ENCODE data around the gene DLK1.

Gene DLK1

DNA sequence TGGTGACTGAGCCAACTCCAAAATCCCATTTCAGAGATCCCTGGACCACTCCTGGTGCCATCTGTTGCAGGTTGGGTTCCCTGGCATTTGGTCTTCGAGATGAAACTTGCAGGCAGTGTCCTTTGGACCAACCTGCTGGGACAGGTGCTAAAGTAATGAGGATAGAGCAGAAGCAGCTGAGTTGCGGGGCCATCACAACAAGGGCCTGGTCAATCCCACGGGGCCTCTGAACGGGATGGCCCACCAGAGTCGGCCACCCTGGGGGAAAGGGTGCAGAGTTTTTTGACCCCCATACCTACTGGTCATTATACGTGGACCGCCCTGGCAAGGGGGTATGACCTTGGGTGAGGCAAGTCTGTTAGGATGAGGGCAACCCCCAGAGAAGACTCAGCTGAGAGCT is 39.3 kb downstream of the DLK1 start:
- no peak for DNase-seq

DNA sequence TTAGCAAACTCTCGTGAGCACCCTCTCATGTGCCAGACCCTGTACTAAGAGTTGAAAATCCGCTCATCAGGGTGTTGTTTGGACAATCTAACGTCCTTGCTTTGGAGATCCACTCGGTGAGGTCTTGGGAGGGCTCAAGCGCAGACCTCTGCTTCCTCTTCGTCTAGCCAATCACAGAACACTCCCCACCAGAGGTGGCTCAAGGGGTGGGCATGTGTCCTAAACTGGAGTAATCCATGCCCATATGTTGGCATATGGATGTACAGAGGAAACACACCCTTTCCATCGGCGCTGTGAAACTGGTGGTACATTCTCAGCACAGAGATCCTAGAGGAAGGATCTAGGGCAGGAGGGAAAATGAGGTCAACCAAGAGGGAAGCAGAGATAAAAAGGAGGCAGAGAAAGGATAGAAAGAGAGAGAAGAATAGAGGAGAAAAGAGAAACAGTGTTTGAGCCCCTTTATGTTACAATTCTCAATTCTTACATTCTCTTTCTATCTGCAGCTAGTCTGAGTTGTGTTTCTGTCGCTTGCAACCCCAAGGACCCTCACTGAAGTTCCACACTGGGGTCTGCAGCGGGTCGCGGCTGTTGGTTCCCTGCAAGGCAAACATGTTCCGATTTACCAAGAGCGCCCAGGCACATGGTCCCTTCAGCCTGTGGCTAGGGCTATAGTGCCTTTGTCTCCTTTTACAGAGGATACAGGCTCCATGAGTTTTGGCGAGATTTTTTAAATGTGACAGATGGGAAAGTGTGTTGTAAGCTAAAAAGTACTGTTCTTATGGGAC is 40.5 kb downstream of the DLK1 start:
- no peak for DNase-seq

DNA sequence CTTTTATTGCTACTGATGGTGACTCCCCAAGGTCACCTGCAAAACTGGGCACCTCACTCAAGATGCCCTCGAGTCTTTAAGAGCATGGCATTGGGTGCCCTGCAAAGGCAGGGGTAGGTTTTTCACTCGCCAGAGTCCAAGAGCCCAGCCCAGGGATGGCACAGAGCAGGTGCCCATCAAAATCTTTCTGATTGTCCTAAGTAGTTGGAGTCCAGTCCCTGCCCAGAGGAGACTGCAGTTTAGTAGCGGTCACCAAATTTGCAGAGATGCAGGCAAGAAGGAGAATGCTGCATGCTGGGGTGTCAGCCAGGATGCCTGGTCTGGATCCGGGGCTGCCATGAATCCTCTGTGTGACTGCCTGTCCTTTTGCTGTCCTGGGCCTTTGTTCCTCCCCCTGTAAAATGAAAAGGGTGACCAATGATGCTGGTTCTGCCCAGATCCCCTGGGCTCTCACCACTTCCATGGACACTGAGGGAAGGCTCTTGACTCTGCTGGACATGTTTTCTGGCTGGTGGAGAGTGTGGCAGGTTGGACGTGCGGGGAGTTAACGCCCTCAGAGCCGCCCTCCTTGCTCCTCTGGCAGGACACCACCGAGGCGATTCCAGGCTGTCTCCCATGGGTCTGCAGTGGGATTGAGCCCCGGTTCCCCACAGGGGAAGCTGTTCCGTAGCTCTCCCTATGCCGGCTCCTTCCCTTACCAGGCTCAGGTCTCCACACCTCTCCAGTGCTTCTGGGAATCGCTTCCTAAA is 41.3 kb downstream of the DLK1 start:
- DNase-seq: no peak

DNA sequence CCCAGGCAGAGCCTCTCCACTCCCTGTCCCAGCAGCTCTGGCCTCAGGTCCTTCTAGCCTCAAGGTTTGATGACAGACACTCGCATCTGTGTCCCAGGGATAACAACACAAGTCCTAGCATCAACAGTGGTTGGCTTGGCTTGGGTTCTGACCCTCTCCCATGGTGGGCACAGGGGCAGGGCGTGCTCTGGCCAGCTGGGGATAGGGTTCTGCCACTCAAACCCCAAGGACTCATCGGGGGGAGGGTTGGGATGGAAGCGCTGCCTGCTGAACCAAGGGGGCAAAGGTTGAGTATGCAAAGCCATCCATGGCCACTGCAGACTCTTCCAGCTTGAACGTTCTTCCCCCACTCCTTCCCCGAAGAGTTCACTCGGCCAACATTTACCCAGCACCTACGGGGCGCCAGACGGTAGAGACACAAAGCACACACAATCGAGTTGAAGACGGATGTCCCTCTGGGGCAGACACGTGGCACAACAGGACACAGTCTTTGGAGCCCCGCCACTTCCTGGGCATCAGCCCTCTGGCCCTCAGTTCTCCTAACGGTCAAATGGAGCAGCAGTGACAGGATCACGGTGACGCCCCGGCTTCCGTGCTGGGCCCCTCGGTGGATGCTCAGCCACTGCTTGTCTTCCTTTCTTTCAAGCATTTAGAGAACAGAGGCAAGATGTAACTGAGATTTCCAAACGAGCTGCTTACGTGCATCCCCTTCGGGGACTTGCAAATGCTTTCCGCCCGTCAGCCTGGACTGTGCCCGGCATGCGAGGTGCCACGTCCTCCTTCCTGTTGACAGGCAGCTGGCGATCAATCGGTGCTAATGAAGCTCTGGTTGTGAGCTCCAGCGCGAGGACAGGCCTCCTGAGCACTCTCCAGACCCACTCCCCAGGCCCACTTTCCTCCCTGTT is 42.6 kb downstream of the DLK1 start:
- DNase-seq: no peak

DNA sequence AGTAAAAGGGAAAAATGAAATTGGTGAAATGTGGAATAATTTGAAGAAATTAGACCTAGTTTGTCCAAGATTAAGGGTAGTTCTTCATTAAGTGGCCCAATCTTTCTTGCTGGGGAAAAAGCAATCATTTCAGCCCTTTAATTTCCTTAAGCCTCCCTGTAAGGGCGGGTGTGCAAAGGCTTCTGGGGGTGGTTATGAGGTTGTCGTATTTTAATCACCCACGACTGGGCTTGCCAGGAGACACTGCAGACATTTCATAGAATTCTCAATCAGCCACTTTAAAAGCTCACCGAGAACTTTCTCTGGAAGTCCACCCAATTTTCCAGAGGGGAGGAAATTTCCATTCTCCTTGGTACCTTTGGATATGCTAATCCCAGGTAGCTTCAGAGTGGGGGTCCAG is 43.4 kb downstream of the DLK1 start:
- no peak for DNase-seq

DNA sequence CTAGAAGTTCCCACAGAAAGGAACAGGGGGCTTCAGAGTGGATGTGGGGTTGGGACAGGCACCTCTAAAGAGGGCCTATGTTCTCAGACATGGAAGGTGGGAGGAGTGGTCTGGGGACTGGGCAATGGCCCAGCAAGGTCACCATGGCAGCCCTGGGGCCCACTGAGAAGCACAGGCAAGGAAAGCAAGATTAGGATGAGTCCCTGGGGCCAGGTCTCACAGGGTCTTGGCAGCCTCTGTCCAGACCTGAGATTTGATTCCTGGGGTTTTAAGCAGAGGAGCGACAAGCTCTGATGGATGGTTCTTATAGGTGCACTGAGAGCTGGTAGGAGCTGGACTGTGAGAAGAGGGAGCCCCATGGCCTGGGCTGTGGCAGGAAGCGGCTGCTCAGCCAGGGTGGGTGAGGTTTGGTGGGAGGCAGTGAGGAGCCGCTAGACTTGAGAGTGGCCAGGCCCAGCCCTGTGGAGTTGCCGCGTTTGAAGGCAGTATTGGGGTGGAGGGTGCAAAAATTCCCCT is 44.0 kb downstream of the DLK1 start:
- DNase-seq: no peak

DNA sequence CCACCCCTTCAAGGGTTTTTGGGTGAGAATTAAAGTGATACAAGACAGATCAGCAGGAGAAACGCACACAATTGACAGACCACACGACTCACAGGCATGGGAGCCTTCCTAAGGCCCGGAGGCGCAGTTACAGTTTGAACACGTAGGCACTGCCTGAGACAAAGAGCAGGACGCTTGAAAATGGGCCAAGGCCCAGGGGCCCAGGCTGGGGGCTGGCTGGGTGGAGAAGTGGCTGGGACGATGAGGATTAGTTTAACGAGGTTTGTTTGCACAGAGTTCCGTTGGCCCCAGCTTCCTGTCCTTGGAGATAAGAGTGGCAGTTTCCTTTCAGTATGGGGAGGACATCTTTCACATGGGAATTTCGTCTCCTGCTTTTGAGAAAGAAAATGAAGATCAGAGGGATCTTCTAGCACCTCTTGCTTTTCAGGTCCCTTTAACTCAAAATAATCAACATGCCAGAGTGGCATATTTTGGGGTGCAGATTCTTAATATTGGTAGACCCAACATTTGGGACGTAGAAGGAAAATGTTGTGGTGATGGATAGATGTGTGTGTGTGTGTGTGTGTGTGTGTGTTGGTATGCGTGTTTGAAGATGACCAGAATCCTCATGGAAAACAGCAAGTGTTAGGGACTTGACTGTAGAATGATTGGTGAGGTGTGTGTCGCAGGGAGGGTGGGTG is 44.6 kb downstream of the DLK1 start:
- DNase-seq: no peak

DNA sequence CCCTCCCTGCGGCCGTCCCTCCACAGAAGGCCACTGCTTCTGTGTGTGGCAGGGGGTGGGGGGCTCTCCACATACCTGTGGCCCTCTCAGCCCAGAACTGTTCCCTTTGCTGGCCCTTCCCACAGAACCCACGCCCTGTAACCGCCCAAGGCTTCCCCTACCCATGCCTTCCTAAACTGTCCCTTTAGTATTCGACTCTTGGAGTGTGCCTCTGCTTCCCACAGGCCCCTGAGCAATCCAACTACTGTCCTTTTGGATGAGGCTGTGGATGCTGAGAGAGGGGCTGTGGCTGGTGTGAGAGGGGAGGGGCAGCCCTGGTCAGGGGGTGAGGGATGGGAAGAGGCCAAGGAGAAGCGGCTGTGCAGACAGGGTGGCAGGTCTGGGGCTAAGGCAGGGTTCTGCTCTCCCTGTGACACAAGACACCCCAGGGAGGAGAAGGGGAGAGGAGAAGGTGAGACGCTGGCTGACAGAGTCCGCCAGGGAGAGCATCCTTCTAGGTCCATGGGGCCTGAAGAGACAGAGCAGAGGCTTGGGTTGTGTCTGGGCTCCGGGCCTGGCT is 46.0 kb downstream of the DLK1 start:
- DNase-seq: no peak

DNA sequence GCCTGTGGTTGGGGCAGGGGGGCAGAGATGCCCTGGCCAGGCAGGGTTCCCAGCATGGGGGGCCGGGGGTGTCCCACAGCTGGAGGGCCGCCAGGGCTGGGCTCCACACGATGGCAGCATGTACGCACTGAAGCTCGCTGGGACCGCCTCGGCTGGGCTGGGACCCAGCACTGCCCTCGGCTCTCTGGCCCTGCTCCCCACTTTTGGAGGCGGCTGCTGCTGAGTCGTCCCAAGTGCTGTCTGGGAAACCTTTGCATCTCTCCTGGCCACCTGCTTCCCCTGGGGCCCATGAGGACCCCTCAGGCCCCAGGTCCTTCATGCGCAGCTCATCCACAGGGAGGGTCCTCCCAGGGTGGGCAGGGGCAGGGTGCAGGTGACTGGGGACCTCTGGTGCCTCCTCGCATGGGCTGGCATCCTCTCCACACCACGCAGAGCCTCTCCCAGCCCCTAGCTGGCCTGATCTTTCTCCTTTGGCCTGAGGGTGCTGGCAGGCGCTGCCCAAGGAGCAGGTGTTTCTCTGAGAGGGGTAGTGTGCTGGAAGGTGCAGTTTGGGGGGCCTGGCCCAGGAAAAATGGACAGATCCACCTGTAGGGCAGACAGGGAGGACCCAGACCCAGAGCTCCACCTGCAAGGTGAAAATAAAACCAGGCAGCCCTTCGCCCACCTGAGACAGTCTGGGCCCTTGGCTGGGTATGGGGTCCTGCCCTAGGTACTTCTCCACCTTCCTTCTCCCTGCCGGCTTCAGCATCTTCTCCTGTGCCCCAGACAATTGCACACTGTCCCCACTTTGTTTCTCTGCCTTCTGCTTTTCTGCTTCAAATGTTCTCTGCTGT is 46.9 kb downstream of the DLK1 start:
- no peak for DNase-seq

DNA sequence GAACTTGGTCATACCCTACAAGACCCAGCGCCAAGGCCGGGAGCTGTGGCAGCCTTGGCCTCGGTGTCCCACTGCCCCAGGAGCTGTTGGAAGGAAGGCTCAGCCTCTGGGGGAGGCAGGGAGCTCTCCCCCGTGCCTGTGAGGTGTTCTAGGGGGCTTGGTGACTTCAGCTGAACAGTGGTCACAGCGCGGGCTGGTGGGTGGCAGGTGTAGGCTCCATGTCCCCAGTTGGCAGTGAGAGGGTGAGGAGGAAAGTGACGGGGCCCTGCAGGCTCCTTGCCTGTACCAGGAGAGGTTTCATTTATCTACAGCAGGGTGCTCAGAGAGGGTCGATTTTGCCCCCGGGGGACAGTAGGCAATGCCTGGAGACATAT is 47.5 kb downstream of the DLK1 start:
- DNase-seq: no peak

DNA sequence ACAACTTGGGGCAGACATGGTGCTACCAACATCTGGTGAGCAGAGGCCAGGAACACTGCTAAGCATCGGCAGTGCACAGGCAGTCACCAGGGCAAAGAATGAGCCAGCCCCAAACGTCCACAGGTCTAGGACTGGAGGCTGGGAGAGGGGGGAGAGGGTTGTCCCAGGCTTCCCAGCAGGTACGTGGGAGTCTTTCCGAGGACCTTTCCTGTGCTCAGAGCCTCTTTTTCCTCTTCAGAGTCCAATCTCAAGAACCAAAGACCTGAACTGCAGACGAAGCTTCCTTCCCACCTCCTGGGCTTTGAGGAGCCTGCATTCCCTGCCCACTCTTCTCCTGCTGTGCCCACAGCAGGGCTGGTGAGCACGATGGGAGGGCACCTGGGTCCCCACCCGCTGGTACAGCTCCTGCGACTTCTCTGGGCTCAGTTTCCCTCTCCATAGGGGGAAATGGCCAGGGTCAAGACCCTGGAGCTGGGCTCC is 48.7 kb downstream of the DLK1 start:
- DNase-seq: no peak

DNA sequence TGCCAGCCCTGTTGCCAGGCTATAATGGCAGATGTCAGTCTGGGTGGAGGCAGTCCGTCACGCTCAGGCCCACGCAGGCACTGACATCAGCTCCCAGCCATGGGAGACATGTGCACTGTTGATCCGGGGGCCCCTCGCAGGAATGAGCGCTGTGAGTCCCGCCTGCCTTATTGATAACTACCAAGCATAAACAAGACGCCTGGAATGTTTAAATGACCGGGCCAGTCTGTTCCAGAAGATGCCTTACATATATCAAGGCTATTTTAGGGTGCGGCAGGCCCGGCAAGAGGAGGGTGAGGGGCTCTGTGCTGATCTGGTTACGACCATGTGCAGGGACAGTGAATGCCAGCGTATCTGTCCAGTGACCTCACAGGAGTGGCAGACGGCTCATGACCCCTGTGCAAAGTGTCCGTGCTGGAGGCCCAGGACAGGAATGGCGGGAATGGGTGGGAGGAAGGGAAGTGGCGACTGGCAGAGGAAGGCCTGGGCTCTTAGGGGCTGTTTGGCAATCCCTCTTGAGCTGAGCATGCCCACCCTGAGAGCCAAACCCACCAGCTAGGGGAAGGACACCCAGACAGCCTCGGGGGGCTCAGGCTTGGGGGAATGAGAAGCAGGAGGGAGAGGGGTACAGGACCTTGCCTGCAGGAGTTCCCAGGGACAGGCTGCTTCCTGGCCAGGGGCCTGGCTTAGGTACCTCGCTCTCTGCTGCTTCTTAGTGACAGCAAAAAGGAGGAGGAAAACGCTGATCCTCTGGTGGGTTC is 49.3 kb downstream of the DLK1 start:
- DNase-seq: no peak

DNA sequence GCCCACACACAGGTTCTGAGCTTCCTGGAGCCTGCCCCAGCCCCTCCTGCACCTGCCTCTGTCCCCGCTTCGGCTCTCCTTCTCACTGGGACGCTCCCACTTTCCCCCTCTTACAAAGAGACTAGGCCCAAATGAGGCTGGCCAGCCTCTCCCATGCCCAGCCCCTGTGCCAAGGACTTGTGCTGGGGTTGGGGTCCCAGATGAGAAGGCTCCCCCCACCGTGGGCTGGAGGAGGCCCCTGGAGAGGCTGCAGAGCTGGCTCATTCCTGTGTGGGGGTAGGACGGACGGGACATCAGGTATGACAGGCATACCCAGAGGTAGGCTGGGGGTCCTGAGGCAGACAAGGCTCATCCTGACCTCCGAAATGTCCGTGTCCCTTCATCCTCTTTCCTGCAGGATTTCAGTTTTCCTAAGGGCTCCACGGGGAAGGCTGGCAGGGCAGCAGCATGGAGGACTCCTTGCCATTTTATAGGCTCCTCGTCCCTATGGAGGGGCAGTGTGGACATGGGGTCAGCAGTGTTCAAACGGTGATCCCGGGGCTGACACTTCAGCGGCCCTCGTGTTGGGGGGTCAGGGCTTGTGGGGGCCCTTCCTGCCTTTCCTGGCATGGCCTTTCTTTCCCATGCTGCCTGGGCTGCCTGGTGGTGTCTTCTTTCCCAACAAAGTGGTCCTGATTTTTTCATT is 50.1 kb downstream of the DLK1 start:
- no peak for DNase-seq

DNA sequence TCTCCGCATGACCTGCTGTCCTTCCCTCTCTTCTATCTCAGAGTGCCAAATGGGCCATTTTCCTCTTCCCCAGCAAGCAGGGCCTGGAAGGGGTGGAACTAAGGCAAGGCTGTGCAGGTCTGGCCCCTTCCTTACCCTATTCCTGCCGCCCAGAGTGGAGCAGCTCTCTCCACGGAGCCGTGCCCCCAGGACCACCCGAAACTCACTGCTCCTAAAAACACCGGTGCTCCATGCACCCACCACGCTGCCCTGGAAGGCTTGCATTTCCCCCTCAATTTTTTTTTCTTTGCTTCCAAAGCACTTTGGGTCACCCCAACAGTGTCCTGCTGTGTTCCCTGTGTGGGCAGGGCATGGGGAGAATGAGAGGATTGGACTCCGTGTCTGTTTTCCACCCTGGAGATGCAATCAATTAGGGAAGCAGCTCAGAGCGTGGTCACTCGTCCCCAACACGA is 50.7 kb downstream of the DLK1 start:
- DNase-seq: no peak

DNA sequence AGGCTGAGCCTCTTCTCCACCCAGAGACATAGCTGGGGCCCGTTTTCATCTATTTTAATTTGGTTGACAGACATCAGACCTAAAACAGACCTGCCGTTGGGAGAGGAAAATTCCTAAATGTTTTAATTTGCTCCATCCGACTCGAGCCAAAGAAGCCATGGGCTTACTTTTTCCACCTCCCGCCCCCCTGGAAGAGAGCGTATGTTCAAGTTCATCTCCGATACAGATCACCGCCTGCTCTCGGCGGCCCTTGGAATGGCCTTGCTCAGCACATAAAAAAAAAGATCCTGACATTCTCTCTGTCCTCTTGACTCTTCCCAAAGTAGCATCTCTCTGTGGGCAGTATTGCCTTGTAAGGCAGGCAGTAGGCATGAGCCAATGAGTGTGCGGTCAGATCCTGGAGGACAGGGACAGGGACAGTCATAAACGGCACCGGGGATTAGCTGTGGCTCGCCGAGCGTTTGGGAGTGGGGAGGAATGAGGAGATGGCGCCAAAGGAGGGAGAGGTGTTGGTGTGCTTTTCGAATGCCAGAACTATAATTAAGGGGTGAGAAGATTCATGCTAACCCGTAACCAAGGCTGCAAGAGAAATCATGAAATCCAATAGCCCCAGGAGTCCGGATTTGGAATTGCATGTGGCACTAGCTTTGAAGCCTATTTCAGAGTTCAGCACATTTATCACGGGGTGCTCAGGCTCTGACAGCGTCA is 51.3 kb downstream of the DLK1 start:
- no peak for DNase-seq

DNA sequence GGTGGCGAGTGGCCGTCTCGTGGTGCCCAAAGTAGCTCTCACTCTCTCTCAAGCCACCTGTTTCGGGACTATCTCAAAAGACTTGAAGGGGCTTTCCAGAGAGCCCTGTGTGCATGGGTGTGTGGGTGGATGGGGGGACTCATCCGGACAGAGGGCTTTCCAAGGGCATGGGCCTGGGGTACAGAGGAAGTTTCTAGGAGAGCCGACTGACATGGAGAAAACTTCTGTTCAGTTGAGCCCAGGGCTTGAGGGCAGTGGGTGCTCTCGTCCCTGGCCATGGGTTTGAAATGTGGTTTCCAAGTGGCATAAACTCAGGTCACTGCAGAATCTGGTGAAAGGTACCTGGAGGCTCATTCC is 51.8 kb downstream of the DLK1 start:
- DNase-seq: no peak

DNA sequence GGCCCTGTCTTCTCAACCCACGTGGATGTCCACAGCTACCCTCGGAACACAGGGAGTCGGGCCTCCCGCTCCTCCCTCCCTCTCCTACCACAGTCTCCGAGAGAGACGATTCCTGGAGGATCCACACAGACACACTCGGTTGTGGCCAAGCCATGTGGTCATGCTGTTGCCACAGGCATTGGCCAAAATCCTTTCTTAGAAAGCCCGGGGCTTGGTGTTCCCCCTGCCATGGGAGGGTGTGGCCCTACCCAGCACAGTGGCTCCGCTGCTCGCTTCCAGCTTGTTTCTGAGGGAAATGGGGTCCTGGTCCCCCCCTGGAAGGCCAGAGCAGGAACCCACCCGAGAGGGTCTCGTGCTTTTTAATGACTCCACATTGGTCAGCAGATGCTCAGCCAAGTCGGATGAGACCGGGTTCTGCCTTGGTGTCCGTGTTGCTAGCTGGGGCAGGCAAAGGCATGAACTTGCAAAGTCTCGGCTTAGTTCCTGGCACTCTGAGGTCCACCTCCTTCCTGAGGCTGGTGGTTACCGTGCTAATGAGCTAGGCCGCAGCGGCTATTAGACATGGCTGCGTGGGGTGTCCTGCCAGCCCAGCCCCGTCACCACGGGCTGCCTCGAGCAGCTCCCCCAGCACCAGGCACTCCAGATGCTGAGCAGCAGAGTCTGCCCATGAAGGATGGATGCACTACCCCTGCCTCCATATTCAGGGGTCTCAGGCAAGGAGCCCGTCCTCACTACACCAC is 52.4 kb downstream of the DLK1 start:
- DNase-seq: no peak

DNA sequence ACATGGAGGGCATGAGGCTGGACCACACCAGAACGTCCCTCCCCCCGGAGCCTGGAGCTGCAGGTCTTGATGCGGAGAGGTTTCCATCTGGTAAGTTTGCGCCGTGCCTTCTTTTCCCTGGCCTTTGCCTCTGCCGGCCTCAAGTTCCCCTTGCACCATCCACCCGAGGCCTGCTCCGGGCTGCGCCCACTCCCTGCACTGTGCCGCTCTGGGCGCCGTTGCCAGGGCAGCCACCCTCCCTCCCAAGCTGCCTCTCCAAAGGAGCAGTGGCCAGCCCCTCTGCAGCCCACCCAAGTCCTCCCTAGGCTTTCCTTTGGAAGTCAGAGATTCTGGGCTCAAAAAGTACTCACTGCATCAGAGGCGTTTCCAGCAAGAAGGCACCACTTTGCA is 53.0 kb downstream of the DLK1 start:
- no peak for DNase-seq

DNA sequence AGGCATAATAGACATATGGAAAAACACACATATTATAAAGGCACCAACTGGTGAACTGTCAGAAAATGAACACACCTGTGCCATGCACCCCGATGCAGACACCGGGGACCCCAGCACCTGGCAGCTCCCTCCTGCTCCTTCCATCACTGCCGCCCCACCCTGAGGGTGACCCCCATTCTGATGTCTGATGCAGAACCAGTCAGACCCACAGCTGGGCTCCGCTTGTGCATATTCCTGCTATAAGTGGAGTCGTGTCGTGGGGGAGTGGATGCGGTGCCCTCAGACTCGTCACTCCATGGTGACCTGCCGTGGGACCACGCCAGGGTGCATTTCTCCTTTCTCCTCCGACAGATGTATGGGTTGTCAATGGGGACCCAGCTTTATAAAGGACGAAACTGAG is 53.6 kb downstream of the DLK1 start:
- DNase-seq: no peak

Data from NCI-H1105 (cell line).